Lower leg skin (tissue), 3 donors: ENCODE results near the gene FNDC3A.

ENCODE experiments used
- POLR2A ChIP-seq, 2 donors: fragments of 450-650 bp; IDR thresholded peaks; one replicate each; pipeline ENCODE4 v1.6.1; 2016 to 2017; ENCODE audit warnings: antibody characterized with exemption in 2 of 2, mild to moderate bottlenecking in 1 of 2, moderate library complexity in 1 of 2
- TF ChIP-seq, protein P1 (sequence below), 3 donors: fragments of 450-650 bp; IDR thresholded peaks; one replicate each; pipeline ENCODE4 v1.5.1; 2016; ENCODE audit warnings: antibody characterized with exemption in 3 of 3, mild to moderate bottlenecking in 3 of 3, moderate library complexity in 2 of 3

DNA sequence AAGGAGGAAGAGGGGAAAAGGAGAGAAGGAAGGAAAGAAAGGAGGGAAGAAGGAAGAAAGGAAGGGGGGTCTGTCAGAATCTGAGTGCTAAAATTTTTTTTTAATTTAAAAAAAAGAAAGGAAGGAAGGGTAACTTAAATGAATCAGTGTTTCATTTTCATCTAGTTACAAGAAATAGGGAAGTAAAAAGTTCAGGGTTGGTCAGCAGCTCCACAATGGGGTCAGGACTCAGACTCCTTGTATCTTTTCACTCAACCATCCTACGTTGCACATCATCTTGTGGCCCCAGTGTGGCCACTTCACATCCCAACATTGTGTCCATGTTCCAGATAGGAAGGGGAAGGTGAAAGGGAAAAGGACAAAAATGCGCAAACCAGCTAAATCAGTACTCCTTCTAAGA, 14.3 kb upstream of the FNDC3A start:
- no peak for TF ChIP-seq POLR2A (IDR thresholded peaks at IDR 0.05)
- TF ChIP-seq, protein P1, sequence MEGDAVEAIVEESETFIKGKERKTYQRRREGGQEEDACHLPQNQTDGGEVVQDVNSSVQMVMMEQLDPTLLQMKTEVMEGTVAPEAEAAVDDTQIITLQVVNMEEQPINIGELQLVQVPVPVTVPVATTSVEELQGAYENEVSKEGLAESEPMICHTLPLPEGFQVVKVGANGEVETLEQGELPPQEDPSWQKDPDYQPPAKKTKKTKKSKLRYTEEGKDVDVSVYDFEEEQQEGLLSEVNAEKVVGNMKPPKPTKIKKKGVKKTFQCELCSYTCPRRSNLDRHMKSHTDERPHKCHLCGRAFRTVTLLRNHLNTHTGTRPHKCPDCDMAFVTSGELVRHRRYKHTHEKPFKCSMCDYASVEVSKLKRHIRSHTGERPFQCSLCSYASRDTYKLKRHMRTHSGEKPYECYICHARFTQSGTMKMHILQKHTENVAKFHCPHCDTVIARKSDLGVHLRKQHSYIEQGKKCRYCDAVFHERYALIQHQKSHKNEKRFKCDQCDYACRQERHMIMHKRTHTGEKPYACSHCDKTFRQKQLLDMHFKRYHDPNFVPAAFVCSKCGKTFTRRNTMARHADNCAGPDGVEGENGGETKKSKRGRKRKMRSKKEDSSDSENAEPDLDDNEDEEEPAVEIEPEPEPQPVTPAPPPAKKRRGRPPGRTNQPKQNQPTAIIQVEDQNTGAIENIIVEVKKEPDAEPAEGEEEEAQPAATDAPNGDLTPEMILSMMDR (IDR thresholded peaks at IDR 0.05), result no peak
